HCT116 (cell line): ENCODE measurements around the gene CMBL. TPM values are rescaled to one million over a fixed set of nuclear protein-coding genes. Genes with fewer than 3 reads are reported as not detected.

ENCODE experiments used
- ATAC-seq: fragments of 200-7000 bp; cut with Tn5 transposase; 2 replicates; pipeline ENCODE4 v1.9.1; 2020; ENCODE audit warnings: mild to moderate bottlenecking, moderate library complexity
- BruUV-seq: library from RNA; stranded (reverse); fragments of 400-500 nt; replicated peaks from 2 replicates; lab custom pipeline; 2021; lab: Mats Ljungman, UMichigan
- CTCF ChIA-PET: fragments of 300-600 bp; sonication (Branson Sonifier 250); formaldehyde crosslinking; loops from one replicate; lab custom pipeline; 2021; ENCODE audit warnings: antibody characterized with exemption; lab: Charles Lee
- POLR2A ChIA-PET: fragments of 300-600, 350-600 bp; sonication (Branson Sonifier 250); formaldehyde crosslinking; loops from one replicate; lab custom pipeline; 2021; ENCODE audit warnings: antibody characterized with exemption; lab: Charles Lee
- RAD21 ChIA-PET, 2 experiments: fragments of 300-600 bp; sonication (Branson Sonifier 250); formaldehyde crosslinking; loops; one replicate each; lab custom pipeline; 2023; ENCODE audit warnings: low total read pairs in 2 of 2; ENCODE audit not compliant: uncharacterized antibody in 2 of 2, unreplicated experiment in 2 of 2, low non-redundant PET in 1 of 2; lab: Charles Lee
- DNase-seq: peaks from one replicate; pipeline ENCODE4 v3.0.0-alpha.2; 2010; ENCODE audit warnings: low read depth, low spot score
- H2AFZ ChIP-seq: fragments of 200-600 bp; shearing (Covaris generic), sonication (generic); 2 replicates; pipeline ENCODE4 v1.6.1; 2017; ENCODE audit warnings: low read depth, mixed run types, mixed read lengths, antibody characterized with exemption, low read length; ENCODE audit not compliant: poor library complexity, severe bottlenecking
- H3K27ac ChIP-seq: 2 replicates; pipeline ENCODE4 v1.5.1; 2012; ENCODE audit warnings: low read depth, low read length
- H3K27me3 ChIP-seq: fragments of 200-600 bp; sonication (generic); 2 replicates; pipeline ENCODE4 v1.6.1; 2016; ENCODE audit warnings: mixed run types, low read length, mixed read lengths; ENCODE audit not compliant: insufficient read depth
- H3K36me3 ChIP-seq, 2 experiments: fragments of 200-500 bp in 1 of 2; fragments of 200-600 bp in 1 of 2; sonication (Bioruptor generic) in 1 of 2; sonication (generic) in 1 of 2; 2 replicates each; pipeline versions ENCODE4 v1.5.1 to v1.6.1; 2014 to 2016; ENCODE audit warnings: low read length in 2 of 2, inconsistent platforms in 1 of 2, mixed read lengths in 1 of 2, mixed run types in 1 of 2; ENCODE audit not compliant: insufficient read depth in 2 of 2, control insufficient read depth in 1 of 2
- H3K4me1 ChIP-seq, 2 experiments: fragments of 200-600 bp in 1 of 2; sonication (generic) in 1 of 2; 2 replicates each; pipeline versions ENCODE4 v1.5.1 to v1.6.1; 2012 to 2017; ENCODE audit warnings: low read length in 2 of 2, inconsistent platforms in 1 of 2, mild to moderate bottlenecking in 1 of 2, mixed read lengths in 1 of 2, mixed run types in 1 of 2, moderate library complexity in 1 of 2; ENCODE audit not compliant: insufficient read depth in 2 of 2, control insufficient read depth in 1 of 2
- H3K4me2 ChIP-seq: fragments of 200-600 bp; sonication (generic); 2 replicates; pipeline ENCODE4 v1.6.1; 2017; ENCODE audit warnings: mixed run types, low read length, mixed read lengths
- H3K4me3 ChIP-seq, 2 experiments: fragments of 200-600 bp in 1 of 2; sonication (generic) in 1 of 2; replicated peaks in 1 of 2; 2 replicates each; pipeline ENCODE4 v1.5.1; 2011 to 2016; ENCODE audit warnings: low read length in 2 of 2, control low read depth in 1 of 2, low read depth in 1 of 2, mild to moderate bottlenecking in 1 of 2, mixed read lengths in 1 of 2, mixed run types in 1 of 2
- H3K79me2 ChIP-seq: fragments of 200-600 bp; sonication (generic); 2 replicates; pipeline ENCODE4 v1.6.1; 2017; ENCODE audit warnings: mild to moderate bottlenecking, mixed run types, low read length, moderate library complexity, mixed read lengths; ENCODE audit not compliant: insufficient read depth
- H3K9ac ChIP-seq: fragments of 200-600 bp; sonication (generic); 2 replicates; pipeline ENCODE4 v1.6.1; 2016; ENCODE audit warnings: low read length, mixed read lengths
- H3K9me2 ChIP-seq: fragments of 200-600 bp; sonication (generic), shearing (Covaris generic); 2 replicates; pipeline ENCODE4 v1.6.1; 2017; ENCODE audit warnings: mixed run types, mild to moderate bottlenecking, moderate library complexity; ENCODE audit not compliant: insufficient read depth
- H3K9me3 ChIP-seq, 2 experiments: fragments of 200-500 bp in 1 of 2; fragments of 200-600 bp in 1 of 2; sonication (Bioruptor generic) in 1 of 2; sonication (generic) in 1 of 2; 2 replicates each; pipeline ENCODE4 v1.6.1; 2014 to 2017; ENCODE audit warnings: low read length in 2 of 2, mixed read lengths in 2 of 2, inconsistent platforms in 1 of 2, low read depth in 1 of 2, mild to moderate bottlenecking in 1 of 2, mixed run types in 1 of 2, moderate library complexity in 1 of 2; ENCODE audit not compliant: control insufficient read depth in 1 of 2, insufficient read depth in 1 of 2
- H4K20me1 ChIP-seq: fragments of 200-600 bp; sonication (generic), shearing (Covaris generic); 2 replicates; pipeline ENCODE4 v1.6.1; 2017; ENCODE audit warnings: mixed run types, mild to moderate bottlenecking, moderate library complexity; ENCODE audit not compliant: insufficient read depth
- CEBPB ChIP-seq: IDR thresholded peaks from 2 replicates; pipeline ENCODE4 v1.6.1; 2012; ENCODE audit warnings: low read depth
- EGR1 ChIP-seq: IDR thresholded peaks from 2 replicates; pipeline ENCODE4 v1.6.1; 2012; ENCODE audit warnings: low read depth
- ELF1 ChIP-seq: IDR thresholded peaks from 2 replicates; pipeline ENCODE4 v1.6.1; 2012; ENCODE audit warnings: low read depth, borderline replicate concordance
- FOSL1 ChIP-seq: IDR thresholded peaks from 2 replicates; pipeline ENCODE4 v1.6.1; 2012; ENCODE audit warnings: low read depth
- POLR2AphosphoS5 ChIP-seq: IDR thresholded peaks from 2 replicates; pipeline ENCODE4 v1.6.1; 2011; ENCODE audit warnings: mild to moderate bottlenecking, low read depth, low read length, moderate library complexity
- REST ChIP-seq: IDR thresholded peaks from 2 replicates; pipeline ENCODE4 v1.6.1; 2012; ENCODE audit warnings: low read depth
- SP1 ChIP-seq: IDR thresholded peaks from 2 replicates; pipeline ENCODE4 v1.6.1; 2012; ENCODE audit warnings: low read depth
- ZFX ChIP-seq: fragments of 450-650 bp; IDR thresholded peaks from 2 replicates; pipeline ENCODE4 v1.6.1; 2017
- intact Hi-C: fragments of 100-400 bp; cut with micrococcal nuclease; formaldehyde crosslinking; loops from 2 replicates; pipeline ENCODE4 v1.10.0; 2022
- total RNA-seq: library from RNA; stranded (reverse); gene quantifications from one replicate; pipeline ENCODE4 v1.2.1, GENCODE V29; 2021; ENCODE audit not compliant: unreplicated experiment
- TF ChIP-seq, protein P1 (sequence below): IDR thresholded peaks from 2 replicates; pipeline ENCODE4 v1.6.1; 2012

CMBL gene
- total RNA-seq, 1 experiment from 2014 or later: 51.0 TPM

- H3K9me2 ChIP-seq: no peaks in the 10 kb centered on the region
- H3K4me1 ChIP-seq: 0 out of 4 replicates have a peak, but pooled peaks cover 2% of the 10 kb centered on the region in 2 experiments
- ChIA-PET POLR2A (no interaction called here), RAD21 (no interaction called here), CTCF (no interaction called here)
- H3K36me3 ChIP-seq: peaks cover 6 to 8% of the 10 kb centered on the region in 2 experiments; a peak in 2 of 4 replicates
- ATAC-seq: no peak
- H4K20me1 ChIP-seq: 0 out of 2 replicates have a peak, but pooled peaks cover 4% of the 10 kb centered on the region
- H3K9ac ChIP-seq: no peak overlapping the region
- TF ChIP-seq POLR2AphosphoS5 (no peak), FOSL1 (no peak), REST (no peak), EGR1 (no peak), ZFX (no peak), CEBPB (no peak), ELF1 (no peak), SP1 (no peak)
- TF ChIP-seq, protein P1, sequence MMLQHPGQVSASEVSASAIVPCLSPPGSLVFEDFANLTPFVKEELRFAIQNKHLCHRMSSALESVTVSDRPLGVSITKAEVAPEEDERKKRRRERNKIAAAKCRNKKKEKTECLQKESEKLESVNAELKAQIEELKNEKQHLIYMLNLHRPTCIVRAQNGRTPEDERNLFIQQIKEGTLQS: no peak
- no peak overlapping the region for H2AFZ ChIP-seq
- no peaks in the 10 kb centered on the region for H3K9me3 ChIP-seq
- H3K27me3 ChIP-seq: no peaks in the 10 kb centered on the region
- DNase-seq: no peak
- intact Hi-C loops: no loop called here
- no peak overlapping the region for H3K4me3 ChIP-seq
- H3K4me2 ChIP-seq: no peak overlapping the region
- H3K79me2 ChIP-seq: peaks cover 12% of the 10 kb centered on the region; the same call in 1 of the 2 replicates
- H3K27ac ChIP-seq: no peak overlapping the region
- no TSS peak for BruUV-seq
Observed at GRCh38 chr5:10288592-10289219, 19.0 kb downstream of the CMBL start.
